ENCODE measurements around the gene CLVS2. TPM values are rescaled to one million over a fixed set of nuclear protein-coding genes. Genes with fewer than 3 reads are reported as not detected.
A peak's percentile ranks its signal among the peaks of the same experiment; 100 is the strongest.

CLVS2 gene
- total RNA-seq, 6 experiments from 2014 or later, result 0.02 to 0.15 TPM; not detected in 4

DNA sequence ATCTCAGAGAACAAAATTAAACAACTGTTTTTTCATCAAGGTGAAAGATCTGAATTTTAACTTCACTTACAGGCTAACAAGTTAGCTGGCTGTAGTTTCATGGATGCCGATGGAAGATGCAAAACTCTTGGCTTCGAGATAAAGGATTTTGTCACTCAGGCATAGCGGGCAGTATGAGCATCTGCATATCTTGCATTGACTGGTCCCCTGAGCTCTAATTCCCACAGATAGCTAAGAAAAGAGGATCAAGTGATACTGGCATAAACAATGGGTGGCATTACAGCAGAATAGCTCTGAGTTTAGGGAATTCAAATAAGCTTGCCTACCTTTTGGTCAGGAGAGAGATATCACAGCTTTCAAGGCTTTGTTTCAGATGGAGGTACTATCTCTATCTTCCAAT lies 1.8 kb upstream of the CLVS2 start:
- Histone ChIP-seq H3K4me3 (no peak overlapping the region), H3K4me1 (peaks cover 0 to 8% (median 3%) of the 10 kb centered on the region in 4 donors), H3K36me3 (no peaks in the 10 kb centered on the region), H3K9me3 (no peaks in the 10 kb centered on the region), H3K27me3 (peaks cover 5 to 10% of the 10 kb centered on the region in 2 donors), H3K27ac (no peak overlapping the region)
- ATAC-seq (no peak), DNase-seq (no peak)
- intact Hi-C loops (cut with DNase I), result no loop called here
- TF ChIP-seq, protein P1, sequence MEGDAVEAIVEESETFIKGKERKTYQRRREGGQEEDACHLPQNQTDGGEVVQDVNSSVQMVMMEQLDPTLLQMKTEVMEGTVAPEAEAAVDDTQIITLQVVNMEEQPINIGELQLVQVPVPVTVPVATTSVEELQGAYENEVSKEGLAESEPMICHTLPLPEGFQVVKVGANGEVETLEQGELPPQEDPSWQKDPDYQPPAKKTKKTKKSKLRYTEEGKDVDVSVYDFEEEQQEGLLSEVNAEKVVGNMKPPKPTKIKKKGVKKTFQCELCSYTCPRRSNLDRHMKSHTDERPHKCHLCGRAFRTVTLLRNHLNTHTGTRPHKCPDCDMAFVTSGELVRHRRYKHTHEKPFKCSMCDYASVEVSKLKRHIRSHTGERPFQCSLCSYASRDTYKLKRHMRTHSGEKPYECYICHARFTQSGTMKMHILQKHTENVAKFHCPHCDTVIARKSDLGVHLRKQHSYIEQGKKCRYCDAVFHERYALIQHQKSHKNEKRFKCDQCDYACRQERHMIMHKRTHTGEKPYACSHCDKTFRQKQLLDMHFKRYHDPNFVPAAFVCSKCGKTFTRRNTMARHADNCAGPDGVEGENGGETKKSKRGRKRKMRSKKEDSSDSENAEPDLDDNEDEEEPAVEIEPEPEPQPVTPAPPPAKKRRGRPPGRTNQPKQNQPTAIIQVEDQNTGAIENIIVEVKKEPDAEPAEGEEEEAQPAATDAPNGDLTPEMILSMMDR (IDR thresholded peaks at IDR 0.05), result no peak
- TF ChIP-seq POLR2A (IDR thresholded peaks at IDR 0.05), result no peak
- 36% methylated on average over 3 of the region's 3 CpGs for WGBS (ENCODE audit: insufficient coverage, low coverage, low lambda C conversion rate, missing lambda C conversion rate)

DNA sequence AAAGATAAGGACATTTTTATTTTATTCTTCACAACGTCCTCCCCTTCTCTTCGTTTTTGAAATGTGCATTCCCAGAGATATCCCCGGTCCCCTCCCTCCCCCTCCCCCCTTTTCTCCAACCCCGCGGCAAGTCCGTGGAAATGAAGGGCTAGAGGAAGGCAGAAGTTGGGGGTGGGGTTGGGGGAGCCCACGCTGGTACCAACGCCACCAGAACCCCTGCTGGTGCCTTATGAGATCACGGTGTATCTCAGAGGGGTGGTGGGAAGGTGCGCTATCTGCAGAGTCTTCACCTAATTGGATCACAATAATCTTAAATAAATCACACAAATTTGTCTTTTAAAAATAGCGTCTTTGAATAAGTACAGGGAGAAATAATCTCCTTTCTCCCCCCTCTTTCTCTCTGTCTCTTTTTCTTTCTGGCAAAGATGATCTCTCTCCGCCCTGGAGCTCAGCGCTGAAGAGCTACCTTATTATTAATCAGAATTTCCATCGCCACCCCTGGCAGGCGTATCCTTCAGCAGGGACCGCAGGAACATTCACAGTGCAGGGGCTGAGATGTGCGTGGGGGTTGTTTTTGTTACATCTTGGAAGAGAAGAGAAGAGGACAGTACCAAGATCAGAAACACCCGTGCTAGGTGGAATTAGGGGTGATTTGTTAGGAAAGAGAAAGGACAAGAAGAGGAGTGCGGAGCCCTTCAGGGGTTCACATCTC lies 915 bp downstream of the CLVS2 start:
- no peak for TF ChIP-seq POLR2A (IDR thresholded peaks at IDR 0.05)
- TF ChIP-seq, protein P1 (IDR thresholded peaks at IDR 0.05), result no peak
- DNase-seq (no peak), ATAC-seq (no peak)
- Histone ChIP-seq H3K36me3 (no peaks in the 10 kb centered on the region), H3K4me3 (peak overlapping the region in 1 of 3 donors; percentile 51), H3K4me1 (peaks cover 0 to 10% (median 4%) of the 10 kb centered on the region in 4 donors), H3K9me3 (no peaks in the 10 kb centered on the region), H3K27ac (no peak overlapping the region), H3K27me3 (peaks cover 5 to 10% of the 10 kb centered on the region in 2 donors)
- 26% methylated on average over 18 of the region's 19 CpGs for WGBS (ENCODE audit: insufficient coverage, low coverage, low lambda C conversion rate, missing lambda C conversion rate)
- intact Hi-C loops (cut with DNase I), result no loop called here

DNA sequence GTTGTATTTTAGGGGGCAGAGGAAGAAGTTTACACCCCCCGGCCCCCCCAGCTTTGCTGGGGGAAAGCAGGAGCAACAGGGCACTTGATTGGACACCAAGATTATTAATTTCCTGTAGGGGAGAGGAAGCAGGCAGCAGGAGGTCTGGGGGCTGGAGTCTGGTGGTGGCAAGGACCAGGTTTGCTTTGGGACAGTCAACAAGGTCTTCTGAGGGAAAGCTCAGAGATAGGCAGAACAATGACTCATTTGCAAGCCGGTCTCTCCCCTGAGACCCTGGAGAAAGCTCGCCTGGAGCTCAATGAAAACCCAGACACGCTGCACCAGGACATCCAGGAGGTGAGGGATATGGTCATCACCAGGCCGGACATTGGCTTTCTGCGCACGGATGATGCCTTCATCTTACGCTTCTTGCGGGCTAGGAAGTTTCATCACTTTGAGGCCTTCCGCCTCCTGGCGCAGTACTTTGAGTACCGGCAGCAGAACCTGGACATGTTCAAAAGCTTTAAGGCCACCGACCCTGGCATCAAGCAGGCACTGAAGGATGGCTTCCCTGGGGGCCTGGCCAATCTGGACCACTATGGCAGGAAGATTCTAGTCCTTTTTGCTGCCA lies 1.6 kb downstream of the CLVS2 start:
- 81% methylated on average over 8 of the region's 13 CpGs for WGBS (ENCODE audit: insufficient coverage, low coverage, low lambda C conversion rate, missing lambda C conversion rate)
- H3K9me3 ChIP-seq, result no peaks in the 10 kb centered on the region
- TF ChIP-seq, protein P1 (IDR thresholded peaks at IDR 0.05), result no peak
- no peak for TF ChIP-seq POLR2A (IDR thresholded peaks at IDR 0.05)
- H3K36me3 ChIP-seq, result no peaks in the 10 kb centered on the region
- H3K27me3 ChIP-seq, result peaks cover 5 to 10% of the 10 kb centered on the region in 2 donors
- intact Hi-C loops (cut with DNase I), result no loop called here
- H3K27ac ChIP-seq, result no peak overlapping the region
- no peak overlapping the region for H3K4me3 ChIP-seq
- DNase-seq (no peak), ATAC-seq (no peak)
- H3K4me1 ChIP-seq, result peaks cover 0 to 10% (median 4%) of the 10 kb centered on the region in 4 donors

DNA sequence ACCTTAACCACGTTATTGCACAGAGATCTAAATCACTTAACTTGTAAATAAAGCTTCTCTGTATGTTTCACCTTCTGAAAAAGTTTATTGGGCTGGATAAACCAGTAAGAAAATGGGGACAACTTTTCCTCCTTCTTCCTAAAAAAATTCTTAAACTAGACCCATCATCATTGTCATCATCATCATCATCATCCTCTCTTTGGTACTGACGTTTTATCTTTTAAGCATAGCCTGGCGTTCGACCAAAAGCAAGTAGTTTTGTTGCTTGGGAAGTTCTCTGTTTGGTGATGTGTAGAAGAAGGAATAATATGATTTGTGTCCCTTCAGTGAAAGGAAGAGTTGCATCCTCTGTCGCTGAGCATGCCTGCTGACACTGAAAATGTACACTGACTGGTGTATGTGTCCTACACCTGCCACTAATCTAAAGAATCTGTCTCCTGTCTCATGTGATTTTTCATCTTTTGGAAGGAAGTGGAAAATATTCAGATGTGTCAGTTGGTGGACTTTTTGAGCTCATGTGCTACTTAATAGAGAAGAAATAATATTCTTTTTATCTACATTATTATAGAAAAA lies 2.5 kb downstream of the CLVS2 start:
- H3K27me3 ChIP-seq, result peaks cover 5 to 10% of the 10 kb centered on the region in 2 donors
- WGBS (ENCODE audit: insufficient coverage, low coverage, low lambda C conversion rate, missing lambda C conversion rate), result 51% methylated on average over 5 of the region's 5 CpGs

More for the DNA sequence above, 2.5 kb downstream of the CLVS2 start:
- Histone ChIP-seq H3K4me1 (peaks cover 0 to 10% (median 4%) of the 10 kb centered on the region in 4 donors), H3K4me3 (no peak overlapping the region), H3K9me3 (no peaks in the 10 kb centered on the region), H3K36me3 (no peaks in the 10 kb centered on the region), H3K27ac (no peak overlapping the region)
- TF ChIP-seq POLR2A (IDR thresholded peaks at IDR 0.05), result no peak
- TF ChIP-seq, protein P1 (IDR thresholded peaks at IDR 0.05), result no peak
- ATAC-seq (no peak), DNase-seq (no peak)
- intact Hi-C loops (cut with DNase I), result no loop called here
